ENCODE data around the gene TMEM169. TPM values are rescaled to one million over a fixed set of nuclear protein-coding genes. Genes with fewer than 3 reads are reported as not detected.
"Not testable (repeated sequence)": the region's sequence is repeated elsewhere in the genome, so short reads cannot be mapped to it uniquely, and the experiment has no call there.

TMEM169 gene
- polyA plus RNA-seq, 4 donors = 13.3 to 15.2 (median 14.7) TPM

- DNase-seq (ENCODE audit: low read depth in 4 of 4, low spot score in 2 of 4) = no peak
Measured at GRCh38 chr2:216126943-216127342, 45.2 kb downstream of the TMEM169 start.

GRCh38 chr2:216130346-216130971 is 48.7 kb downstream of the TMEM169 start:
- DNase-seq (ENCODE audit: low read depth in 4 of 4, low spot score in 2 of 4) = no peak

DNA sequence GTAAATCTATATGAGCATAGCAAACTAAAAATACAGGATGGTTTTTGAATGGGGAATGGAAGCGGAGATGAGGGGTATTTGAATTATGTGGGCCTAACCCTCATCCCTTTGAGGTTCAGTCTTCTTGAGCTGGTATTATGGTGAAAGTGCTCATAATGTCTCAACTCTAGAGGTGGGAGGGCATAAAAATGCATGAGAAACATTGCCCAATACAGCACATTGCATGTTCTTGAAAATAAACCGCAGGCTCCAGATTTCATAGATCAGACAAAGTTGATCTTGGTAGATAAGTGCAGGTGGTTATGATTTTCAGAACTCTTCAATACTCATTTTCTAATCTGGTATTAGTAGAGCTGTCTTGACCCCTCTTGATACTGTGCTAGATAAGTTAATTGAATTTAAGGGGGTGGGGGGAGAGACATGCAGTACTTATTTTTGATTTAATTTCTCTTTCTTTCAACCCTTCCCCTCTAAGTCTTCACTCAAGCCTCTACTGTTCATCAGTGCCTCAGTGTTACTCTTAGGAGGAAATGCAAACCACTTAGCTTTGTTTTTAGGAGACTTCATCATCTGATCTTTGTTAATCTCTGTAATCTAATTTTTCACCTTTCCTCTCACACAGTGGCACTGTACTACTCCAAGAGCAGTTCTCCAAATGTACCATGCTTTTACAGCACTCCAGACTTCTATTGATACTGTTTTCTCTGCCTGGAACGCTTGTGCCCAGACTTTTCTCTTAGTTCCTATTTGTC is 49.6 kb downstream of the TMEM169 start:
- DNase-seq (ENCODE audit: low read depth in 4 of 4, low spot score in 2 of 4) = no peak

GRCh38 chr2:216132585-216132984 is 50.9 kb downstream of the TMEM169 start:
- no peak for DNase-seq (ENCODE audit: low read depth in 4 of 4, low spot score in 2 of 4)

- DNase-seq (ENCODE audit: low read depth in 4 of 4, low spot score in 2 of 4) = no peak
Measured at GRCh38 chr2:216133397-216133796, 51.7 kb downstream of the TMEM169 start.

- DNase-seq (ENCODE audit: low read depth in 4 of 4, low spot score in 2 of 4) = no peak
Measured at GRCh38 chr2:216134958-216135541, 53.3 kb downstream of the TMEM169 start.

DNA sequence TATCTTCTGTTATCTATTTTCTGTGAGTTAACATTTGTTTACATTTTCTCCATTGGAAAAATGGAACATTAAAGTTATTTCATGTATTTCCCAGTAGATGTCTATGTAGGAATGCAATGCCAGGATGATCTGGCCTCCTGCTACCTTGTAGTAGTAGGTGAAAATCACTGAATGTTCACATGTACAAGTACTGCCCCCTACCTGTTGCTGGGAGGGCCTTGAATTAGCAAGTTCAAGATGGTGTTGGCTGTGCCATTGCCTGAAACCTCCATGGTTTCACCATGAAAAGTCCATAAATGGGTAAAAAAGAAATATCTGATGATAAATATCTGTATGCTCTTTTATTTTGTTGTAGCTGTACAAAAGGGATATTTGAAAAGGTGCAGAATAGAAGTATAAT is 58.2 kb downstream of the TMEM169 start:
- DNase-seq (ENCODE audit: low read depth in 4 of 4, low spot score in 2 of 4) = no peak

DNA sequence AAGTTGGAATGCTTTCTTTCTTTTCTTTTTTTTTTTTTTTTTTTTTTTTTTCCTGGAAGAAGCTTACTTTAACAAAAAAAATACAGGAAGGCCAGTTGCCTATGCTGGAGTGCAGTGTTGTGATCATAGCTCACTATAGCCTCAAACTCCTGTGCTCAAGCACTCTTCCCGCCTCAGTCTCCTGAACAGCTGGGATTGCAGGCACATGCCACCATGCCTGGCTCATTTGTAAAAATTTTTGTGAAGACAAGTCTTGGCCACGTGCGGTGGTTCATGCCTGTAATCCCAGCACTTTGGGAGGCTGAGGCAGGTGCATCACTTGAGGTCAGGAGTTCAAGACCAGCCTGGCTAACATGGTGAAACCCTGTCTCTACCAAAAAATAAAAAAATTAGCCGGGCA is 59.8 kb downstream of the TMEM169 start:
- not testable (repeated sequence) for DNase-seq (ENCODE audit: low read depth in 4 of 4, low spot score in 2 of 4)

- DNase-seq (ENCODE audit: low read depth in 4 of 4, low spot score in 2 of 4) = no peak
Measured at GRCh38 chr2:216142540-216142939, 60.8 kb downstream of the TMEM169 start.

GRCh38 chr2:216144372-216144771 is 62.7 kb downstream of the TMEM169 start:
- DNase-seq (ENCODE audit: low read depth in 4 of 4, low spot score in 2 of 4) = no peak

DNA sequence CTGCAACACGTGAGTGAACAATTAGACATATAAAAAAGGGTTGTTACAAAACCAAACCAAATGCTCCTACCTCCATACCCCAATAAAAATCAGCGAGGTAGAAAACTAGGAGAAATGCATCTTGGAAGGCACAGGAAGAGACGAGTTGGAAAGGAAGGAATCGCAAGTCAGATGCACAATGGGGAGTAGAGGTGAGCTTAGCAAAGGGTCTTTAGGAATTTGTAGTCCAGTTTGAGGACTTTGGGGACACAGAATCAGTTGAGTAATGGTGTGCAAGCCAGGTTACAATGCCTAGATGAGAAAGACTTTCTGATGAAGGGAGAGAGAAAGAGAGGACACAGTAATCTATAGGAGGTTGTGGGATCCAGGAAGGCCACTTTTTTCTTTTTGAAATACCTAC is 63.1 kb downstream of the TMEM169 start:
- DNase-seq (ENCODE audit: low read depth in 4 of 4, low spot score in 2 of 4) = no peak

GRCh38 chr2:216146573-216146972 is 64.9 kb downstream of the TMEM169 start:
- no peak for DNase-seq (ENCODE audit: low read depth in 4 of 4, low spot score in 2 of 4)

- no peak for DNase-seq (ENCODE audit: low read depth in 4 of 4, low spot score in 2 of 4)
Measured at GRCh38 chr2:216147172-216148131, 65.7 kb downstream of the TMEM169 start.

GRCh38 chr2:216148983-216149382 is 67.3 kb downstream of the TMEM169 start:
- DNase-seq (ENCODE audit: low read depth in 4 of 4, low spot score in 2 of 4) = no peak

DNA sequence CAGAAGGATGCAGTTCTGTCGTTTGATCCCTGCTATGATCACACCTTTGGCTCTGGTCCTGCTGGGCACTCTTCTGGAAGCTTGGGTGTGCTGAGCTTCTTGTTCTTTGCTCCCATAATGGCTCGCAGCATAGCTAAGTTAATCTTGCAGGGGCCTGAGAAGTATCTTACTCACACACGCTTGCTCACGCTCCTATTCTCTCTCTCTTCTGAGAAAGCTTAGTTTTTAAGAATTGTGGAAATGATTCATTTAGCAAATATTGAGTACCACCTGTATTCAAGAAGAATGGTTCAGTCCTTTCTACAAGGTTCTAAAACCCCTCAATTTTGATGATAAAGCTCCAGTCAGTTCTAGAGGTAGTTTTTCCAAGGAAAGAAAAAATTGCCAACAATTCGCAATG is 68.0 kb downstream of the TMEM169 start:
- DNase-seq (ENCODE audit: low read depth in 4 of 4, low spot score in 2 of 4) = no peak

- DNase-seq (ENCODE audit: low read depth in 4 of 4, low spot score in 2 of 4) = no peak
Measured at GRCh38 chr2:216151313-216152025, 69.8 kb downstream of the TMEM169 start.

All from left renal cortex interstitium (tissue), 4 donors.